MV-4-11 (cell line): ENCODE measurements around the gene TEC.
"Not testable (repeated sequence)": the region's sequence is repeated elsewhere in the genome, so short reads cannot be mapped to it uniquely, and the experiment has no call there.

Experiments
- DNase-seq: peaks from one replicate; lab custom pipeline; 2025; lab: John Stamatoyannopoulos, UW

TEC gene

DNA sequence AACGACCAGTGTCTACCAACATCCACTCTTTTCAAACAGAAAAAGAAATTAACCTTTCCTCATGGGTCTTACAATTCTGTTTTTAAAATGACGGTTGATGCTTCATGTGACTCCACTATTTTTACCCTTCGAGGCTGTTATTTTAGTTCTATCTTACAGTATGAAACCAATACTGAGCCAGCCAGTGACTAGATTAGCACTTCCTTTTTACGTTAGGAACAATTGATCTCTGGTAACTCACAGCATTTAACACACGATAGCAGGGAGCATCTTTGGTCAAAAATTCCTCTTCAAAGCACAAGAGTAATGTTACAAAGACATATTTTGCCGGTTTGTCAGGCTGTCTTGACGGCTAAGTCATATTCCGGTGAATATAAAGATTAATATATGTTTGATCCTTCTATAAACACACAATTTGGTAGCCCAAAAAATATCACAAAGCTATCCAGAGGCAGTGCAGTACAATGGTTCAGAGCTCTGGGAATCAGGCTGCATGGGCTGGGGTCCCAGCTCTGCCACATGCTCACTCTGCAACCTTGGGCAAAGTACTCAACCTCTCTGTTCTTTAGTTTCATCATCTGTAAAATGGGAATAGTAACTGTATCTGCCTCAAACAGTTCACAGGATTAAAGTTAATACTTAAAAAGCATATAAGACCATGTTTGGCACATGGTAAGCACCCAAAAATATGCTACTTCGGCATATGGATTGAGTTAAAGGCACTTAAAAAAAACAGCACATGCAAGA, 72.7 kb downstream of the TEC start:
- peak; percentile 82 for DNase-seq

- DNase-seq: no peak
Measured at GRCh38 chr4:48195853-48196252, 73.8 kb downstream of the TEC start.

GRCh38 chr4:48195374-48195773, 74.3 kb downstream of the TEC start:
- DNase-seq: peak; percentile 72

DNA sequence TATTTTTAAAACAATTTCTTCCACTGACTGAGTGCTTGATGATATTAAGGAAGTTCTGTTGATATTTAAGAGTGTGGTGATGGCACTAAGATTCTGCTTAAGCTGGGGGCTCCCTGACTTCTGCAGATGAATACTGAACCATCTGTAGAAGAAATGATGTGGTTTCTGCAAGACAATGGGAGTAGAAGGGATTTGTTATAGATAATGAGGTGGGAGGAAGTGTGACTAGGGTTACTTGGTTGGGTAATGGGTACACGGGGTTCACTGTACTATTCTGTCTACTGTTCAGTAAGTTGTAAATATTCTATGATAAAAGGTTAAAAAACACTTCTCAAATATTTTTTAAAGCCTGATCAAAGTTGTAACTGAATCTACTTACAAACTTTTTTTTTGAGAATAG, 74.7 kb downstream of the TEC start:
- DNase-seq: peak; percentile 63

- no peak for DNase-seq
Measured at GRCh38 chr4:48193921-48194468, 75.6 kb downstream of the TEC start.

DNA sequence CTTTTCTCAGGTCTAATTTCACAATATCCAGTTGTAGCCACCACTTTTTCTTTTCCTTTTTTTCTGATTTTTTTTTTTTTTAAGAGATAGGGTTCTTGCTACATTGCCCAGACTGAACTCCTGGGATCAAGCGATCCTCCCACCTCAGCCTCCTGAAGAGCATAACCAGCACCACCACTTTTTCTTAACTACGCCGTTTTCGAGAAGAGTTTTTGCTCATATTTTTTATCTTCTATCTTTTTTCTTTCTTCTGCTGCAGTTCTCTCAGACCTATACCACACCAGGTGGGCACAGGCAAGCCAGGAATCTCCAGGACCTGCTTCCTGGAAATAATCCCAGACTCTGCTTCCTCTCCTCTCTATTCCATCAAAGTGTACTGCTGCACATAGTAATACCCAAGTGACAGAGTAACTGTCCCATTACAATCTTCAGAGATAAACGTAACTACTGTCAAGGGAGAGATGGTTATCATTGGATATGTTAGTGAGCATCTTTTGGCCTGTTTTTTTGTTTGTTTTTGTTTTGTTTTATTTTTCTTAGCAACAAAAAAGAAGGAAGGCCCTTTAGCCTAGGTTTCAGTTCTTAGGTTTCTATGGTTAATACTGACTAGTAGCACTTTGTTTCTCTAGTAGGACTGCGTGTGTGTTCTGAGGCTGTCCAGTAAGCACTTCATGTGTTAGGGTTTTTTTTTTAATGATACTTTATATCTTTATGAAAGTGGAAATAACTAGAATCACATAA, 76.4 kb downstream of the TEC start:
- peak; percentile 48 for DNase-seq

DNA sequence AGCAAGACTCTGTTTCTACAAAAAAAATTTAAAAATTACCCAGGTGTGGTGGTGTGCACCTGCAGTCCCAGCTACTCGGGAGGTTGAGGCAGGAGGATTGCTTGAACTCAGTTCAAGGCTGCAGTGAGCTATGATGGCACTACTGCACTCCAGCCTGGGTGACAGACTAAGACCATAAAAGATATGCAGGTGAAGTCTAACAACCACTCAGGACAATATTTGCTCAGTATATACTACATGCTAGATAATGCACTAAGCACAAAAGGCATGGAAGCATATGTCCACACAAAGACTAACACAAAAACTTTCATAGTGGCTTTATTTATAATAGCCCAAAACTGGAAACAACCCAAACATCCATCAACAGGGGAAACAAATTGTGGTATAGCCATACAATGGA, 77.9 kb downstream of the TEC start:
- DNase-seq: no peak

DNA sequence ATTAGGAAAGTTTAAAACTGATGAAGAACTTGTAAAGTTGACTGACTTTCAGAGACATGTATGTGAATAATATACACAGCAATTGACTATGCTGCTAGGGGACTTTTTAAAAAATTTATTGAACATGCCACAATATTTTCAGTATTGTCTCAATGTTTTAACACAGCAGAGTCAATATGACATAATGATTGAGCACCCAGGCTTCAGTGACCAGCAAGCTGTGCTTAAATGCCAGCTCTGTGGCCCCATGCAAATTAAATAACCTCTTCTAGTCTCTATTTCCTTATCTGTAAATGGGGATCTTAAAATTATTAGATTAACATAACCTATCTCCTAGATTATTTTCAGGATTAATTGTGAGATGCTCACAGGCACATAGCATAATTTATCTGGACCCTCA, 78.8 kb downstream of the TEC start:
- DNase-seq: no peak

DNA sequence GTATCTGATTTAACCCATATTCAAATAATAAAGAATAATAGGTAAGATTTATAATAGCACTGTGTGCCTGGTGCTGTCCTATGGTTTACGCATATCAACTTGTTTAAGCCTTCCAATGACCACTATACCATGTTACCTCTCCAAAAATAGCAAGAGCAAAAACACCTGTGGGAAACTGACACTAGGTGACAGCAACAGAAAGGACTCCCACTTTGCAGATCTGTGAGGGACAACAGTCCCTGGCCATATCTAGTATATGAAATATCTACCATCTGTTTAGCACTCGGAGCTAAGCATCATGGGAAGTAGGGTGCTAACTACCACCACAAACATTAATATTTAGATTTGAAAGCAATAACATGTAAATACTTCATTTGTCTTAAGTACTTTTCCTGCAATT, 79.9 kb downstream of the TEC start:
- no peak for DNase-seq

DNA sequence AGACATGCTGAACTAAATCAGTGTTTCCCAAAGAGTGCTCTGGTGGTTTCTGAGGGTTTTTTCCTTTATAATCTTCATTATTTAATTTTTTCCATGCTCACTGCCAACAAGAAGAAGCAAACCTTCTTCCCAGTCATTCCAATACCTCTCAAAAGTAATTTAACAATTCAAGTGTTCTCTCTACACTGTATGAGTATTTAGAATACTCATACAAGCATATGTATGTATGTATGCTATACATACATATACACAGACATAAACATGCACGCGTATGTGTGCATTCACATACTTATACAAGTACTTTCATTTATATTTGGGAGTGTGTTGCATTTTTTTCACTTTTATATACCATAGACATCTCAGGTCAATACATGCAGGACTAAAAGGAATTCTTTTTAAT, 81.2 kb downstream of the TEC start:
- no peak for DNase-seq

DNA sequence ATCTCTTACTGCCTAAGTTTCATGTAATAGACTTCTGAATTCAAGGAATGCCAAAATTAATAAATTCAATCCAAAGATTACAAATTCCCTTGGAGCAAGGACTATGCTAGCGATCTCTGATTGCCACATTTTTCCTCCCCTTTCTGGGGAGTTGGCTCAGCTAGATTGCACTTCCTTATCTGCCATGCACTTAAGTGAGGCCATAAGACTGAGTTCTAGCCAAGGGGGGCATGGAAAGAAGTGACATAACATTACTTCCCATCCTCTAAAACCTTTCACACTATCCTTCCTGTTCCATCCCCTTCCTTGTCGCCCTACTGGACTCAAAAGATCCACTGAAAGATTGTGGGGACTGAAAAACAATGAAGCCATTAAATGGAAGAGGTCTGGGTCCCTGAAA, 81.8 kb downstream of the TEC start:
- peak; percentile 45 for DNase-seq

GRCh38 chr4:48187066-48187465, 82.6 kb downstream of the TEC start:
- DNase-seq: not testable (repeated sequence)

DNA sequence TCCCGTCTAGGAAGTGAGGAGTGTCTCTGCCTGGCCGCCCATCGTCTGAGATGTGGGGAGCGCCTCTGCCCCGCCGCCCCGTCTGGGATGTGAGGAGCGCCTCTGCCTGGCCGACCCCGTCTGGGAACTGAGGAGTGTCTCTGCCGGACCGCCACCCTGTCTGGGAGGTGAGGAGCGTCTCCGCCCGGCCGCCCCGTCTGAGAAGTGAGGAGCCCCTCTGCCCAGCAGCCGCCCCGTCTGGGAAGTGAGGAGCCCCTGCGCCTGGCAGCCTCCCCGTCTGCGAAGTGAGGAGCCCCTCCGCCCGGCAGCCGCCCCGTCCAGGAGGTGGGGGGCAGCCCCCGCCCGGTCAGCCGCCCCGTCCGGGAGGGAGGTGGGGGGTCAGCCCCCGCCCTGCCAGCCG, 83.2 kb downstream of the TEC start:
- DNase-seq: not testable (repeated sequence)

DNA sequence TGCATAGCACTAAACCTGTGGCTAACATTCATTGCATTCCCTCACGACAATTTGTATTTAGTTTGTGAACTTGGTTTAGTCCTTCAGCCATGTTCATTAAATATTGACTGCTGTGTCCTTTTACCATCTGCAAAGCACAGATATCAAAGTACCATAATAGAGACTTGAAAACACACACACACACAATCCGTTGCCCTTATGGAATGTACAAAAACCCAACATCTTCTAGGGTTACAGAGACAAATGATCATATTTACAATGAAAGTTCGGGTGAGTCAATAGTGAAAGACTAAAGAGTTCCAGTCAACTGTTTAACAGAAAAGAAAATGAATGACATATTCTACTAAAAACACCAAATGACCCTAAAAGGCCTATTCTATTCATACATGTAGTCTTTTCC, 84.8 kb downstream of the TEC start:
- no peak for DNase-seq

- DNase-seq: peak; percentile 90
Measured at GRCh38 chr4:48180234-48180633, 89.4 kb downstream of the TEC start.

GRCh38 chr4:48178931-48179330, 90.7 kb downstream of the TEC start:
- DNase-seq: no peak

DNA sequence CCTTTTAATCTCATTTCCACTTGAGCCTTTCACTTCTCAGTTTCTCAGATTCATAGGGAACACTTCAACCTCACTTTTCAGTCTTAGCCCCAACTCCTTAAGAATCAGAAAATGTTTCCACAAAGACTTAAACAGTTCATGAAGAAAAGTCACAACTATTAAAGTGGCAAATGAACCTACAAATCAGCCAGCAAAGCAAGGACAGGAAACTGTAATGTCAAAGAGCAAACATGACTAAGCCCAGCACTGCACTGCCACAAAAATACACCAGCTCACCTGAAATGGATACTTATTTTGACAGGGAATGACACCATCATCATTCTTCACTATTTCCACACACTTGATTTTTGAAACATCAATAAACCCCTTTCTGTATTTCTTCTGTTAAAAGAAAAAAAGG, 93.8 kb downstream of the TEC start:
- no peak for DNase-seq

DNA sequence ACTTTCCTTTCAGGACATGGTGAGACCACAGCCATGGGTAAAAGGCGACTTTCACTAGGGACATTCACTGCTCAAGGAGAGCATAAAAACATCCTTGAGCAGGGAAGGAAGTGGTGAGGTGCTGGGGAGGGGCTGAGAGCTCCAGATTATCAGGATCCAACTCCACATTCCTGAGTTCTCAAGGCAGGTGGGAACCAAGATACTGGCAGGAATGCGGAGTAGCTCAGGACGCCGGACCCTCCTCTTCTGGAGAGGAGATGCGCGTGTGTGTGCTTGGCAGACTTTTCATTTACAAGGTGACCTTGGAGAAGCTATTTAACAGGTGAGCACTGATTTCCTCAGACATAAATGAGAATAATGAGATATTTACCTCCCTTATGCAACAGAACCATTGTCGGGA, 94.3 kb downstream of the TEC start:
- no peak for DNase-seq

DNA sequence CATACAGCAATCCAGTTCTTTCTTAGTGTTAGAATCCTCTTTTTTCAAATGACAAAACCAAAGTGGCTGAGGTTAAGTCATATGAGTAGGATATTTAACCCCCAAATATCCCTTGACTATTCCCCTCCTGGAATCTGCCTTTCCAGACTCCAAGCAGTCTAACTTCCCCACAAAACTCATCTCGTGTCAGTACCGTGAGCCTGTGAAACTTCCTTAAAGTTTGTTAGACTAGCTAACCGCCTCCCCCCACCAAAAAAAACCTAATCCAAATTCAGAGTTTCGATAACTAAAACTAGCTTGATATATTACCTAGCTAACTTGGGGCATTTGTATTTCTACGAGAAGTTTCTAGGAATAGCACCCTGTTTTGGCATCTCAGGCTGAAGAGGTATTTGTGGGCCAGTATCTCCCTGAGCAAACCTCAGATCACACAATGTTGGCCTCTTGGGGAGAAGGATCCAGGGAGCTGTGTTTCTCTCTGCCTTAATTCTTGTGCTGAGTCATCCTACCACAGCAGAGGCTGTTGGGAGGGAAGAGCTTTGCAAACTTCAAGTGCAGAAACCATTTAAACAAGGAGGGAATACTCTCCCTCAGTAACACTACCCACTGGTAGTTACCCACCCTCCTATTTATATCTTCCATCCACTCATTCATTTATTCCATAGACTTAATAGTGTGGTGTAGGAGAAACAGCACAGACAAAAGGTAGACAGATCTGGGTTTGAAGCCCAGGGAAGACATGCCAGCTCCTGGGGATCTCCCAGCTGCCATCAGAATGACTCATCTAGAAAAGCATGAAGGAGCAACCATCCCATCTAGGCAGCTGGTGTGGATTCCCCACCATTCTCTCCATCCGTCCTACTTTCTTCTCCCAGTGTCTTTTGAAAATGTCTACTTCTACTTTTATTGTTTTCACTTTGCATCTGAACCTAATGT, 96.3 kb downstream of the TEC start:
- peak; percentile 70 for DNase-seq

DNA sequence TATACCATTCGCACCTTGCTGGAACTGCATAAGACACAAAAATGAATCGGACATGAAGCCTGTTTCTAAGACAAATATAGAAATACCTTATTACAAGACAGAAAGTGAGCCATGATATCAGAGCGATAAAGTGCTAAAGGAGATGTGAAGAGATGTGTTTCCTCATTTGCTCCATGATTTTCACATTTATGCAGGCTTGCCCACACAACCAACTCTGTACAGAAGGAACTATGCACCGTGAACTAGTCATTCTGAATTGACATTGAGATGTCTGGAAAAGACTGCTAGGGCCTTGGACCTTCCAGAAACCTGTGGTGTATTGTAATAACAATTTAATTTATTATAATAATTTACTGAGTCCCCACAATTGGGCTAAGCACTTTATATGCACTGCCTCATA, 97.0 kb downstream of the TEC start:
- DNase-seq: no peak

GRCh38 chr4:48169636-48170035, 100.0 kb downstream of the TEC start:
- no peak for DNase-seq

- DNase-seq: no peak
Measured at GRCh38 chr4:48167538-48168263, 101.9 kb downstream of the TEC start.
